GM18909 (cell line): Measurements from ENCODE around the gene EFCC1.
A peak's percentile ranks its signal among the peaks of the same experiment; 100 is the strongest.

Experiments used
- ATAC-seq: cut with Tn5 transposase; IDR thresholded peaks from one replicate; pipeline ENCODE4 v1.9.1; 2021; ENCODE audit warnings: mild to moderate bottlenecking; ENCODE audit not compliant: unreplicated experiment, poor library complexity

The EFCC1 gene

GRCh38 chr3:129013491-129013891 lies 12.4 kb downstream of the EFCC1 start:
- ATAC-seq, result no peak

- ATAC-seq, result no peak
These were observed 13.0 kb downstream of the EFCC1 start for GRCh38 chr3:129014148-129014547.

- no peak for ATAC-seq
These were observed 13.8 kb downstream of the EFCC1 start for GRCh38 chr3:129014793-129015345.

DNA sequence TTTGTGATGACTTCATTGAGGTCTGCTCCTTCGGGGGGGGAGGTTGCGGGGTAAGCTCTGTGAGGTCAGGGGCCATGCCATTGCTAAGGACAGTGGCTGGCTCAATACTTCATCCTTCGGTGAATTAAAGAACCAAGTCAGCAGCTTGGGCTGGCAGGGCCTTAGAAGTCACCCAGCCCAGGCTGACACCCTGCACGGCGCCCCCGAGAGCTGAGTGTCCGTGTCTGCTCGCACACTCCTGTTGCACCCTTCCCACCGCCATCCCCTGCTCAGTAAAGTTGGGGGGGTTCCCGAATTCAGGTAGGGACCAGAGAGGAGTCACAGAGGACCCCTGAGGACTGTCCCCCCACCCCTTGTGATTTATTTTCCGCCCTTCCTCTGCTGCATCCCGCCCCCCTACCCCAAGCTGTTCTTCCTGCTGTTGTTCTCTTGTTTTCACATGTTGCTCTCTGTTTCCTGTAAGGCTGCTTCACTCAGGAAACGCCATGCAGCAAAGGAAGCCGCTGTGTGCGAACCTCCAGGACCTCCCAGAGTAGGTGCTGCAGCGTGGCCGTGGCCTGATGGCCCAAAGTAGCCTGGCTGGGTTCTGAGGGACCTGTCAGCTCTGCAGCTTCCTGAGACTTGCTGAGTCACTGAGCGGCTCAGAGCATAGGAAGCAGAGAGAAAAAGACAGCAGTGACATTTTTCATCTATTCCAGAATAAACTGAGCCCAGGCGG lies 14.4 kb downstream of the EFCC1 start:
- peak; percentile 7 for ATAC-seq

GRCh38 chr3:129016356-129016719 lies 15.2 kb downstream of the EFCC1 start:
- ATAC-seq, result peak; percentile 48

- ATAC-seq, result no peak
These were observed 15.8 kb downstream of the EFCC1 start for GRCh38 chr3:129016720-129017483.

GRCh38 chr3:129017484-129017899 lies 16.4 kb downstream of the EFCC1 start:
- ATAC-seq, result no peak

- ATAC-seq, result no peak
These were observed 17.2 kb downstream of the EFCC1 start for GRCh38 chr3:129018271-129018670.

- ATAC-seq, result no peak
These were observed 17.6 kb downstream of the EFCC1 start for GRCh38 chr3:129018751-129019150.

- ATAC-seq, result no peak
These were observed 18.2 kb downstream of the EFCC1 start for GRCh38 chr3:129019266-129019665.

- ATAC-seq, result no peak
These were observed 19.6 kb downstream of the EFCC1 start for GRCh38 chr3:129020691-129021090.

- ATAC-seq, result no peak
These were observed 20.0 kb downstream of the EFCC1 start for GRCh38 chr3:129021140-129021551.

- no peak for ATAC-seq
These were observed 21.3 kb downstream of the EFCC1 start for GRCh38 chr3:129022114-129023007.

- no peak for ATAC-seq
These were observed 21.9 kb downstream of the EFCC1 start for GRCh38 chr3:129023008-129023358.

GRCh38 chr3:129023909-129024308 lies 22.8 kb downstream of the EFCC1 start:
- ATAC-seq, result no peak

DNA sequence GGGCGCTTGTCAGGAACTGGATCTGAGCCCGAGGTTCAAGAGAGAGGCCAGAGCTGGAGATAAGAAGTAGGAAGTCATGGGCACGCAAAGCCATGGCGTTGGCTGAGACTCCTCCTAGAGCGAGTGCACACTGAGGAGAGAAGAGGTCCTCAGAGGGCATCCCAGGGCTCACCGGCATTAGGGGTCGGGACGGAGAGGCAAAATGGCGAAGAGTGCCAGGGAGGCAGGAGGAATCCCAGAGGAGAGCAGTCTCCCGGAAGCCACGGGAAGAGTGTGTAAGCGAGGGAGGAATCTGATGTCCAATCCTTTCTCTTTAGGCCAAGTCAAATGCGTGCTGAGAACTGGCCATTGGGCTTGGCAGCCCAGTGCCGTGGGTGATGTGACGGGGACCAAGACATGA lies 24.0 kb downstream of the EFCC1 start:
- no peak for ATAC-seq

GRCh38 chr3:129025691-129026435 lies 24.8 kb downstream of the EFCC1 start:
- no peak for ATAC-seq

DNA sequence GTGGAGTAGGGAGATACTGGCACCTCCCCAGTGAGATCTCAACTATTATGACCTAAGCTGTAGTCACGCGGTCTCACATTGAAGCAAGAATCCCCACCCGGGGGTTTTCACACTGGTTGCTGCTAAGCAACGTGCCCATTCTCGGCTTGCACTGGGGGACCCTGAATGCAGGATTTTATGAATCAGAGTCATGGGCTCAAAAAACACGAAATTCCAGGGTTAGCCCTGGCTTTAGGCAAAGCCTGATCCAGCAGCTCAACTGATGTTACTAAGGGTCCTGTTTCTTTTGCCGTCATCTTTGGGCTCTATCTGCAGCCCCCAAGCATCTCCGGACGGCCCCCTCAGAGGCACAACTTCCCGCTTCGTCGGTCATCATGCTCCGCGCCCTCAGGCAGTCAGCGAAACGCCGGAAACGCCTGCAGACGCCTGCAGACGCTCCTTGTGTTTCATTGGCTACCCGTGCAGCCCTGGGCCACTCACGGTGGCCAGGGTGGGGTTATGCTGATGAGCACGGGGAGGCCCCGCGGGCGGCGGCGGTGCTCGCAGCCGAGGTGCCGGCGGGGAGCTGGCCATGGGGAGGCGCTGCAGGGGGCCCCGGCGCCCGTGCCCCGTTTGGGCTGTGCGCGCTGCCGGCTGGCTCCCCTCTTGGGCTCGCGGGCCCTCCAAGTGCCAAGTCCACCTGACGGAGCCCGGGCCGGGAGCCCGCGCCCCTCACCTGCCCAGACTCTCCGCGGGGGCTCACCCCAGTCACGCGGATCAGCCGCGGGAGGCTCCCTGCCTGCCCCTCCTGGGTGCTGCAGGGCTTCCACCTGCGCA lies 25.8 kb downstream of the EFCC1 start:
- ATAC-seq, result peak; percentile 99

DNA sequence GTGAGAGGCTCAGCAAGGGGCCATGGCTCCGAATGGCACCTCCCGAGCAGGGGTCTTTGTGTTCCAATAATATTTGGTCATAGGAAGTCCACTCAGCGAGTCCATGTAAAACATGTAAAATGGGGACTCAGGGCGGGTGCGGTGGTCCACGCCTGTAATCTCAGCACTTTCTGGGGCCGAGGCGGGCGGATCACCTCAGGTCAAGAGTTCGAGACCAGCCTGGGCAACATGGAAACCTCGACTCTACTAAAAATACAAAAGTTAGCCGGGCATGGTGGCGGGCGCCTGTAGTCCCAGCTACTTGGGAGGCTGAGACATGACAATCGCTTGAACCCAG lies 26.4 kb downstream of the EFCC1 start:
- ATAC-seq, result no peak
